Fibroblast of lung (primary cell): ENCODE results near the gene FBXO40. TPM values are rescaled to one million over a fixed set of nuclear protein-coding genes. Genes with fewer than 3 reads are reported as not detected.
"Not testable (repeated sequence)": the region's sequence is repeated elsewhere in the genome, so short reads cannot be mapped to it uniquely, and the experiment has no call there.

ENCODE experiments used
- DNase-seq, 2 donors: peaks; one replicate each; pipeline versions ENCODE4 v3.0.0 to v3.0.0-alpha.2; 2010; ENCODE audit warnings: low read depth in 2 of 2
- H2AFZ ChIP-seq: 2 replicates; pipeline ENCODE4 v1.5.1; 2012; ENCODE audit warnings: low read length, control low read depth, inconsistent platforms
- H3K27ac ChIP-seq: 2 replicates; pipeline ENCODE4 v1.5.1; 2011; ENCODE audit warnings: low read length, control low read depth; ENCODE audit not compliant: insufficient read depth
- H3K27me3 ChIP-seq: 2 replicates; pipeline ENCODE4 v1.5.1; 2011; ENCODE audit warnings: mild to moderate bottlenecking, low read length; ENCODE audit not compliant: control insufficient read depth, insufficient read depth
- H3K36me3 ChIP-seq: 2 replicates; pipeline ENCODE4 v1.5.1; 2011; ENCODE audit warnings: low read length; ENCODE audit not compliant: control insufficient read depth, insufficient read depth
- H3K4me1 ChIP-seq: 2 replicates; pipeline ENCODE4 v1.5.1; 2011; ENCODE audit warnings: low read length; ENCODE audit not compliant: control insufficient read depth, insufficient read depth; ENCODE audit errors: extremely low read depth
- H3K4me2 ChIP-seq: 2 replicates; pipeline ENCODE4 v1.5.1; 2011; ENCODE audit warnings: low read length, control low read depth; ENCODE audit not compliant: insufficient read depth; ENCODE audit errors: extremely low read depth
- H3K4me3 ChIP-seq, 4 experiments: fragments of 200-600 bp in 1 of 4; sonication (generic) in 1 of 4; replicated peaks in 1 of 4; 2 replicates each; pipeline ENCODE4 v1.5.1; 2011 to 2016; ENCODE audit warnings: low read length in 4 of 4, low read depth in 3 of 4, mild to moderate bottlenecking in 3 of 4, control low read depth in 2 of 4, inconsistent platforms in 1 of 4, mixed read lengths in 1 of 4; ENCODE audit not compliant: insufficient read depth in 1 of 4; ENCODE audit errors: control extremely low read depth in 1 of 4
- H3K79me2 ChIP-seq: 2 replicates; pipeline ENCODE4 v1.5.1; 2012; ENCODE audit warnings: mild to moderate bottlenecking, low read length, inconsistent platforms; ENCODE audit not compliant: control insufficient read depth, insufficient read depth
- H3K9ac ChIP-seq: 2 replicates; pipeline ENCODE4 v1.5.1; 2011; ENCODE audit warnings: mild to moderate bottlenecking, low read length, control low read depth; ENCODE audit not compliant: insufficient read depth
- H3K9me3 ChIP-seq: 2 replicates; pipeline ENCODE4 v1.5.1; 2012; ENCODE audit warnings: low read depth, low read length; ENCODE audit not compliant: control insufficient read depth, insufficient read depth
- H4K20me1 ChIP-seq: 2 replicates; pipeline ENCODE4 v1.5.1; 2011; ENCODE audit warnings: low read length; ENCODE audit not compliant: control insufficient read depth, insufficient read depth; ENCODE audit errors: extremely low read depth
- EZH2 ChIP-seq: IDR thresholded peaks from 2 replicates; pipeline ENCODE4 v1.5.1; 2012; ENCODE audit warnings: low read length, control low read depth, mild to moderate bottlenecking; ENCODE audit errors: missing control alignments
- polyA plus RNA-seq, 2 donors: library from polyadenylated mRNA; depleted of rRNA in 1 of 2; stranded (reverse) in 1 of 2; unstranded in 1 of 2; fragments of >200 nt; gene quantifications; 2 replicates each; pipeline ENCODE4 v1.2.1, GENCODE V29; 2011 to 2012; ENCODE audit warnings: missing spikeins in 1 of 2
- total RNA-seq: library from RNA; depleted of rRNA; stranded (reverse); fragments of >200 nt; gene quantifications from 2 replicates; pipeline ENCODE4 v1.2.1, GENCODE V29; 2014
- TF ChIP-seq, protein P1 (sequence below), 2 donors: IDR thresholded peaks in 1 of 2; conservative IDR thresholded peaks in 1 of 2; 1 replicate in 1 of 2; 2 replicates in 1 of 2; pipeline ENCODE4 v1.5.1; 2011 to 2012; ENCODE audit warnings: low read length in 2 of 2, control low read depth in 1 of 2, inconsistent platforms in 1 of 2, low read depth in 1 of 2, mild to moderate bottlenecking in 1 of 2

The FBXO40 gene
- total and polyA plus RNA-seq, 2 donors (not counting 1 experiment from before 2014, with no cell fraction given): not detected

DNA sequence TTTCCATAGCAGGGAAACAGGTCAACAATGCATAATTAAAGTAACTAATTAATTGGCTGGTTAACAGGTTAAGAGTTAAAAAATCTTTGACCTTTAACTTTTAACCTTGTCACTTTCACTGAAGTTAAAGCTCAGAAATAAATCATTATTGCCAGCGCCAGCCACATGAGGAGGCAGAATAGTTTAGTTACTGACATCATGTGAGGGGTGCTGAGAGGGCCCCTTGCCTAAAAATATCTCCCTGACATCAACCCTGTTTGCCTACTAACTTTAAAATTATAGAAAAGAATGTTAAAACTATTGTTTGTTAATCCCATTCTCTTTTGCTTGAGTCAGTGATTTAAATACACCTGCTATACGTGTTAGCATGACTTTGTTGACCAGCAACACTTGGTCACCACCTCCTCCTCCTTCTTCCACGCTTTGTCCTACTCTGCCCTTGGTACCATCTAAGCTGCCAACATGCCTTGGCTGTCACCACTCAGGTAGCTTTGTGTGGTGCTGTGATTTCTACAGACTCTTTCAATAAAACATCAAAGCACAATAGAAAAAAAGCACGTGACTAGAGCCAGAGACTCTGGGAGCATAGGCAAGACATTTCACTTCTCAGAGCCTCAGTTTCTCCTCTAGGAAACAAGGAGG, 2.7 kb downstream of the FBXO40 start:
- H3K9ac ChIP-seq: no peak overlapping the region
- H3K27me3 ChIP-seq: no peaks in the 10 kb centered on the region
- H3K9me3 ChIP-seq: no peaks in the 10 kb centered on the region
- H3K36me3 ChIP-seq: no peaks in the 10 kb centered on the region
- no peak overlapping the region for H3K27ac ChIP-seq
- H4K20me1 ChIP-seq: no peaks in the 10 kb centered on the region
- TF ChIP-seq, protein P1, sequence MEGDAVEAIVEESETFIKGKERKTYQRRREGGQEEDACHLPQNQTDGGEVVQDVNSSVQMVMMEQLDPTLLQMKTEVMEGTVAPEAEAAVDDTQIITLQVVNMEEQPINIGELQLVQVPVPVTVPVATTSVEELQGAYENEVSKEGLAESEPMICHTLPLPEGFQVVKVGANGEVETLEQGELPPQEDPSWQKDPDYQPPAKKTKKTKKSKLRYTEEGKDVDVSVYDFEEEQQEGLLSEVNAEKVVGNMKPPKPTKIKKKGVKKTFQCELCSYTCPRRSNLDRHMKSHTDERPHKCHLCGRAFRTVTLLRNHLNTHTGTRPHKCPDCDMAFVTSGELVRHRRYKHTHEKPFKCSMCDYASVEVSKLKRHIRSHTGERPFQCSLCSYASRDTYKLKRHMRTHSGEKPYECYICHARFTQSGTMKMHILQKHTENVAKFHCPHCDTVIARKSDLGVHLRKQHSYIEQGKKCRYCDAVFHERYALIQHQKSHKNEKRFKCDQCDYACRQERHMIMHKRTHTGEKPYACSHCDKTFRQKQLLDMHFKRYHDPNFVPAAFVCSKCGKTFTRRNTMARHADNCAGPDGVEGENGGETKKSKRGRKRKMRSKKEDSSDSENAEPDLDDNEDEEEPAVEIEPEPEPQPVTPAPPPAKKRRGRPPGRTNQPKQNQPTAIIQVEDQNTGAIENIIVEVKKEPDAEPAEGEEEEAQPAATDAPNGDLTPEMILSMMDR (conservative IDR thresholded peaks at IDR 0.05 in 1 of 2, IDR thresholded peaks at IDR 0.05 in 1 of 2; ENCODE audit: low read depth in 1 of 2, low read length in 2 of 2): no peak
- no peak for TF ChIP-seq EZH2
- no peaks in the 10 kb centered on the region for H3K79me2 ChIP-seq
- DNase-seq: no peak
- H2AFZ ChIP-seq: no peak overlapping the region
- no peak overlapping the region for H3K4me2 ChIP-seq
- H3K4me1 ChIP-seq: no peaks in the 10 kb centered on the region
- H3K4me3 ChIP-seq: no peak overlapping the region

DNA sequence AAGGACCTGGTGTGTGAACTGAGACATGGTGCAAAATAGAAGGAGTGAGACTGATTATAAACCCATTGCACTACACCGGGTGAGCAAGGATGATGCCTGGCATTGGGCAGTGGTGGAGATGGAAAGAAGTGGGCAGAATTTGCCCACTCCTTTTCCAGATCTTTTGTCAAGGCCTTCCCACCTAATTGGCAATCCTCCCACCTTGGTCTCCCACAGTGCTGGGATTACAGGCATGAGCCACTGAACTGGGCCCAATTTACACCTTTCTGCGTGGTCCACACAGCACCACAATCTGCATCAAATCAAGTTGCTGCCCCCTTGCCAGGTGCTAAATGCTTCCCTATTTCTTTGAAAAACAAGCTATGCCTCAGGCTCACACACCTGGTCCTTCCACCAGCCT, 5.4 kb downstream of the FBXO40 start:
- H3K36me3 ChIP-seq: no peaks in the 10 kb centered on the region
- H3K9me3 ChIP-seq: no peaks in the 10 kb centered on the region
- no peak for DNase-seq
- H3K27me3 ChIP-seq: no peaks in the 10 kb centered on the region
- no peak overlapping the region for H3K4me3 ChIP-seq
- H2AFZ ChIP-seq: no peak overlapping the region
- H3K27ac ChIP-seq: no peak overlapping the region
- no peak overlapping the region for H3K4me2 ChIP-seq
- TF ChIP-seq, protein P1 (conservative IDR thresholded peaks at IDR 0.05 in 1 of 2, IDR thresholded peaks at IDR 0.05 in 1 of 2; ENCODE audit: low read depth in 1 of 2, low read length in 2 of 2): no peak
- TF ChIP-seq EZH2: no peak
- H3K4me1 ChIP-seq: no peaks in the 10 kb centered on the region
- H4K20me1 ChIP-seq: no peaks in the 10 kb centered on the region
- H3K79me2 ChIP-seq: no peaks in the 10 kb centered on the region
- H3K9ac ChIP-seq: no peak overlapping the region

DNA sequence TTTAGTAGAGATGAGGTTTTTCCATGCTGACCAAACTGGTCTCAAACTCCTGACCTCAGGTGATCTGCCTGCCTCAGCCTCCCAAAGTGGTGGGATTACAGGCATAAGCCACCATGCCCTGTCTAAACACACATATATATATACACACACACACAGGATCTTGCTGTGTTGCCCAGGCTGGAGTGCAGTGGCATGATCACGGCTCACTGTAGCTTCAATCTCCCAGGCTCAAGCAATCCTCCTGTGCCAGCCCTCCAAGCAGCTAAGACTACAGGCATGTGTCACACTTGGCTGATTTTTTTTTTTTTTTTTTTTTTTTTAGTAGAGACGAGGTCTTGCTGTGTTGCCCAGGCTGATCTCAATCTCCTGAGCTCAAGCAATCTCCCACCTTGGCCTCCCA, 6.7 kb downstream of the FBXO40 start:
- not testable (repeated sequence) for H3K4me1 ChIP-seq, H3K9me3 ChIP-seq, H3K9ac ChIP-seq, H3K36me3 ChIP-seq, H2AFZ ChIP-seq, H3K4me2 ChIP-seq, H3K4me3 ChIP-seq, H3K27me3 ChIP-seq, H3K27ac ChIP-seq, DNase-seq, H4K20me1 ChIP-seq, H3K79me2 ChIP-seq
